GM18502 (cell line): Measurements from ENCODE around the gene GRM8.

Experiments used
- ATAC-seq: cut with Tn5 transposase; IDR thresholded peaks from one replicate; pipeline ENCODE4 v1.9.1; 2021; ENCODE audit warnings: mild to moderate bottlenecking; ENCODE audit not compliant: unreplicated experiment, poor library complexity

GRM8 gene

GRCh38 chr7:127153315-127153714 is 99.4 kb downstream of the GRM8 start:
- ATAC-seq = no peak

DNA sequence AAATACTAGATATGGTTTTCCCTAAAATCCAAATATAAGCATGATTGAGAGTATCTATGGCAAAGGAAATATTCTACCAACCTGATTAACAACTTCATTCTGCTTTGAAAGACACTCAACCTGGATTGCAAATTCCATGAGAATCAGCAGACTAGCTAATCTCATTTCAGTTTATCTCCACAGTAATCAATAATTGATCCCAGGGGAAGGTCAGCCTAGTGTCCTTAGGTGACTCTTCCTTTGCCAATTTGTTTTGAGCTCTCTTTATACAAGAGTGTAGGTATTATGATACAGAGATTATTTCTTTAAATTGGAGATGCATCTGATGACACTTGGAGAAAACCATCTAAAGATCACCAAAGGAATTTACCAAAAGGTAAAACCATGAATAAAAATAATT is 100.3 kb downstream of the GRM8 start:
- no peak for ATAC-seq

- no peak for ATAC-seq
Measured at GRCh38 chr7:127151379-127151778, 101.4 kb downstream of the GRM8 start.

DNA sequence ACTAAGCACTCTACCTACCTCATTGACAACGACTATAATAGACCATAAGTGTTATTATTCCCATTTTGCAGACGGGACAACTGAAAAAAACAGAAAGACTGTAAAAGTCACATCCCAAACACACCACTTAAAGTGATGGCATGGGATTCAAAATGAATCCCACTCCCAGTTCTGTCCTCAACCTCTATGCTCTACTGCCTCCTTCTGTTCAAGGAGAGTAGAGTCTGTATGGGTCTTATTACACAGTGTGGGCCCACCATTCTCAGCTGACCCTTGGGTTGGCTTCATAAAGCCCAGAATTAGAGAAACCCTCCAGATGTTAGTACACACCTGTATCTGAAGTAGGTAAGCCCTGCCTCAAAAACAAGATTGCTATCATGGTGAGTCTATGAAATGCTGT is 102.2 kb downstream of the GRM8 start:
- ATAC-seq = no peak

DNA sequence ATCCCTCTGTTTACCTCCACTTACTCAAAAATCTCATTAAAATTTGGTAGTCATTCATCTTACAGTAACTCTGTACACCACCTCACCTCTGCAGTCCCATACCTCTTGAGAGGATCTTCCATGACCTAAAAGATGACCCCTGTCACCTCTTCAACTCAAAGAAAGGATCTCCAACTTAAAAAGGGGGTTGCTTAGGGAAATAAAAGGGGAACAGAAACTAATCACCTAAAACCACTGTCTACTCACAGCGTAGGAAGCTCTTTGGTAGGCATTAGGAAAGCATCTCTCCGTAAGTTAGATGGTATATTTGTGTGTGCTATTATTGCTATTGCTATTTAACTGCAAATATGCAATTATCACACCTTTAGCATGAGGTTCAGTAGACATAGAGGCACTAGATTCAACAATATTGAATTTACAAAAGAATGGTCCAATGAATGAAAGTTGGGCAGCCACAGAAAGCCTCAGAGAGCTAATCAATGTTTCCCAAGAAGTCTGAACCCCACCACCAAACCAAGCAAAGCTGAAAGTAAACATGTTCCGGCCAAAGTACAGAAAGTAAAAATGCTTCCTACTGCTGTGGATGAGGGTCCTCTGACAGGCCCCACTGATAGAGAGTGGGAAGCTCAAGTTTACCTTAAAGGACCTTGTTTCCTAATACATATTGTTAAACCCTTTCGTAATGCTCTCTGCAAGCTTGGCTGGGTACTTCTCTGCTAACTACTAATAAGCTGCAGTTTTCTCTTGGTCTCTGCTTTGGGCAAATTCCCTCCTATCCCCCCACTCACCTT is 105.8 kb downstream of the GRM8 start:
- no peak for ATAC-seq

DNA sequence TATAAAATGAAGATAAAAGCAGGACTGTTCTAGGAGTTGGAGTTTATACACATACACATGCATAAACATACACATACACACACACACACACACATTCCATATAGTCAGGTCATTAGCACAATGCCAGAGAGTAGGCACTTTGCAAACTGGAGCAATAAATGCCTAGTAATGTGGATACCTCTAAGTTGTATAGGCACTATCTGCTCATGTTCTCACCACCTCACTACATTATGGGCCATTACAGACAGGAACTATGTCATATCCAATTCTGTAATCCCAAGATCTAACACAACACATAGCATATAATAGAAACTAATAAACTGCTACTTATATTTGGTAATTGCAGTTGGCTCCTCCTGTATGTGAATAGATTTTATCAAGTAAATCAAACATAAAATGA is 115.6 kb downstream of the GRM8 start:
- ATAC-seq = no peak

DNA sequence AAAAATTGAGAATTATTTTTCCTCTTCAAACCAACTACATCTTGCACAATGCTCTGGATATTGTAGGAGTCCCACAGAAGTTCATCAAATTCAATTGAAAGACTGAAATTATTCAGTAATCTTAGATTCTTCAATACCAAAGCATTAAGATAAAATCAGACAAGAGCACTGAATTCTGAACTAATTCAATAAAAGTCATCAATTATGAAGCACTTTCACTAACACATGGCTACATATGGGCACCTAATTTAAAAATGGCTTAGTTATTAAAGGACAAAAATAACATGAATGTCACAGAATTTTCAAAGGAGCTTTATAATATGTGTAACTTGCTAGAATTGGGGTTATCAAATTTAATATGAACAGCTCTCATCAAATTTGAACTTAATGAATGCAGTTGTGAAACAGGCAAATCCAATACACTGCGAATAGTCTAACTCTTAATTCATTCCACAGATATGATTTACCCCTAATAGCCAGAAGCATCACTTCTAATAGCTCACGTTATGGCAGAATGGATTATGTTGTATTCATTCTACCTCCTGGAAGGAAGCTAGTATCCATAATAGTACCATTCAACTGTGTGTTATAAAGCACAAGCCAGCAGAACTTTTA is 116.8 kb downstream of the GRM8 start:
- no peak for ATAC-seq

DNA sequence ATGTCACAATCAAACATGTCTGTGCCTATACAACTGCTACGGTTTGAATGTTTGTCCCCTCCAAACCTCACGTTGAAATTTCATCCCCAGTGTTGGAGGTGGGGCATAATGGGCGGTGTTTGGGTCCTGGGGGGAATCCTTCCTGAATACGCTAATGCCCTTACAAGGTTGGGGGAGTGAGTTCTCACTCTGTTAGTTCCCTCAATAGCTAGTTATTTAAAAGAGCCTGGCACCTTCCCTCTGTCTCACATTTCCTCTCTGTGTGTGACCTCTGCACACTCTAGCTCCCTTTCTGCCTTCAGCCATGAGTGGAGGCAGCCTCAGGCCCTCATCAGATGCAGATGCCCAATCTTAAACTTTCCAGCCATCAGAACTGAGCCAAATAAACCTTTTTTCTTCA is 129.5 kb downstream of the GRM8 start:
- no peak for ATAC-seq

GRCh38 chr7:127119517-127119916 is 133.2 kb downstream of the GRM8 start:
- ATAC-seq = no peak

DNA sequence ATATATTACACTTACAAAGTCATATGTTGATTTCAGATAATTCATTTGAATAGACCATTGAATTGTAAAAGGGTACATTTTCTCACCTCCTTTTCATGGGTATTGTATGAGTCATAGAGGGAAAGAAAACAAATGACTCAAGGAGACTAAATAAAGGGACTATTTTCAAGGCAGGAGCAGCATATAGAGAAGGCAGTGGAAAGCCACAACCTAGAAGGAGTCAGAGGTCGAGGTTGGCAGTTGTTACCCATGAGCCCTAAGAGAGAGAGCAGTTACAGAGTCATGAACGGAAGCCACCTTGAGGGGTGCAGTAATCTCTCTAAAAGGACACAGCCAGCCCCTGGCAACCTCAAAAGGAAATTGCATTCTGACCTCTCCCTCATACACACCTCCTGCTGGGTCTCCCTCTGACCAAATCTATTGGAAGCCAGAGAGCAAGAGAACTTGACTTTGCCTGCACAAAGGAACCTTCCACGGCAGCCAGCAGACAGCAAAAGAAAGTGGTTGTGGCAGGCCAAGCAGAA is 137.9 kb downstream of the GRM8 start:
- ATAC-seq = no peak

DNA sequence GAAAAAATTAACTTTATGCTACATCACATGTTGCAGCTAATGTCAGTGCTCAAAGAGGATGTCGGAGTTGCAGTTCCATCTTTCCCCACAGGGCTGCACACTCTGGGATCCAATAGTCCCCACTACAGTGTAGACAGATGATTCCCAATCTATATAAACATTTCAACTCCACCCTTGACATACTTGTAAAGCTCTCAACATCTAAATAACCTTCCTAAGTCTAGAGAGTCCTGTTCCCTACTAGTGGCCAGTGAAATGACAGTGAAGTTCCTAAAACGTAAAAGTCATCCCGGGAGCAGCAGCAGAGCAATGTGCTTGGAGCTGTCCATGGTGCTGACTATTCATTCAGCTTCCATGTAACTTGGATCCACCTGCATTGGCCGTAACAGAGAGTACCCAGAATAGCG is 145.1 kb downstream of the GRM8 start:
- peak; percentile 95 for ATAC-seq

DNA sequence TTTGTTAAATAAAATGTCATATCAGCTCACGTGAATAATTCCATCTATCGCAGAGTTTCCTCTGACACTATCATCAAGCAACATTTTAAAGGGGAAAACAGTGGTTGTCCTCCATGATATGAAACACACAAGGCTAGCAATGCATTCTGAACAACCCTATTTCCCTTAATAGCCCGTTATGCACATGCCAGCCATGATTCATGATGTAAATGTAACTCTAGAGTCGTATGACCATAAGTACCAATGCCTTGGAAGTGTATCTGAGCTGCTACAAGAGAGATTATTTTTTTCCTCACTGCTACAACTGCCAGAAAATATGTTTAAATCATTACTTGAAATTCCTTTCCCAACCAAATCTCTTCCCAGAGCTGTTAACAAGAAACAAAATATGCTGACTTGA is 159.4 kb downstream of the GRM8 start:
- ATAC-seq = no peak

GRCh38 chr7:127091620-127092019 is 161.1 kb downstream of the GRM8 start:
- no peak for ATAC-seq

- no peak for ATAC-seq
Measured at GRCh38 chr7:127089146-127089545, 163.6 kb downstream of the GRM8 start.

DNA sequence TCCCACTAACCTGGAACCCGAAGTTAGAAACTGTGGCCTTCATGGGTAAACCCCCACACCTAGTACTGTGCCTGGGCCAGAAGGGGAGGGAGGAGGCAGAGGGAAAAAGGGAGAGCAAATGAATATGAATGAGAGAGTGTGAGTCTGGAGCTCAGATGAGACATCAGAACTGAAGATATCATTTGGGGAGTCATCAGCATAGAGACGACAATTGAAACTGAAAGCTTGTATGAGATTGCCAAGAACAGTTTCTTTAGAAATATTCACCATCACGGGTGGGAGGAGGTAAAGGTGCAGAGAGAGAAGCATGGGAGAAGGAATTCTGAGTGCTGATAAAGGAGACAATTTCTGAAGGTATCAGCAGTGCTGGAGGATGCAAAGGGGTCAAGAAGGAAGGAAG is 171.2 kb downstream of the GRM8 start:
- ATAC-seq = no peak

GRCh38 chr7:127080576-127080975 is 172.2 kb downstream of the GRM8 start:
- no peak for ATAC-seq

GRCh38 chr7:127066974-127067373 is 185.8 kb downstream of the GRM8 start:
- ATAC-seq = no peak

DNA sequence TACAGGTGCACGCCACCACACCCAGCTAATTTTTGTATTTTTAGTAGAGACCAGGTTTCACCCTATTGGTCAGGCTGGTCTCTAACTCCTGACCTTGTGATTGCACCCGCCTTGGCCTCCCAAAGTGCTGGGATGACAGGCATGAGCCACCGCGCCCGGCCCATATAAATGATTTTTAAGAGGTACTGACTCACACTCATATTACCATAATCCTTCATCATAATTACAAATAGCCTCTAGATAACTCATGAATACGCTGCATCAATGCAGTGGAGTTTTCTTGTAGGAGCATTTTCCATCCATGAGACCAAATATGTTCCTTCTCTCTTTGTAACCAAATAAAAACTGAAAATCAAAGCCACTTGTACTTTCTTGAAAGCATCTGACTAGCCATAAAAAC is 193.3 kb downstream of the GRM8 start:
- ATAC-seq = no peak

DNA sequence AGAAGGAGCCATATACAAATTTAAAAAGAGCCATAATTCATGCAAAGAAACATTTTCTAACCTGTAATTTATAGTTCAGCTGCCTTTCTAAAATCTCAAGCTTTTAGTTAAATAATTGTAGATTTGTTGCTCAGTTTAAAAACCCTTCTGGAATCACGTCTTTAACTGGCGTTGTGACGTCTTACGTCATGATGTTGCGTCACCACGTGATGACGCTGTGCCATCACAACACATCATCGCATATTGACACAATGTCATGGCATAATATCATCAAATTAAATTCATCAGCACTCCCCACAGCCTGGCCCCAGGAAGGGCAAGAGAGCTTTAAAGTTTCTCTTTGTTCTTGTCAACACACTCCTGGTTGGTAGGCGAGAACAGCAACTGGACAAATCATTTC is 194.8 kb downstream of the GRM8 start:
- no peak for ATAC-seq

GRCh38 chr7:127056202-127056601 is 196.5 kb downstream of the GRM8 start:
- ATAC-seq = no peak

DNA sequence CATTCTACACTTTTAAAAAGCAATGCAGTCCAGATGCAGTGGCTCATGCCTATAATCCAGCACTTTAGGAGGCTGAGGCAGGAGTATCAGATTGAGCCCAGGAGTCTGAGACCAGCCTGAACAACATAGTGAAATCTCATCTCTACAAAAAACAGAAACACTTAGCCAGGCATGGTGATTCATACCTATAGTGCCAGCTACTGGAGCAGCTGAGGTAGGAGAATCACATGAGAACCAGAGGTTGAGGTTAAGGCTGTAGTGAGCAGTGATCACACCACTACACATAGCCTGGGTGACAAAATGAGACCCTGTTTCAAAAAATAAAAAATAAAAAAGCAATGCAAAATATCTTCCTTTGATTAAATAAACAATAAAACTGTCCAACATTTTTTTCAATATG is 205.2 kb downstream of the GRM8 start:
- no peak for ATAC-seq
